SU-DHL-6 (cell line): ENCODE results near the gene MKI67.

ENCODE experiments used
- CTCF ChIP-seq: fragments of 200-600 bp; sonication (generic); IDR thresholded peaks from one replicate; pipeline ENCODE4 v1.5.1; 2017; ENCODE audit warnings: antibody characterized with exemption, mild to moderate bottlenecking, low read length, moderate library complexity; ENCODE audit not compliant: insufficient read depth, poor library complexity, severe bottlenecking
- EZH2phosphoT487 ChIP-seq: fragments of 200-600 bp; sonication (generic), shearing (Covaris generic); conservative IDR thresholded peaks from 2 replicates; pipeline ENCODE4 v1.6.1; 2018; ENCODE audit warnings: mild to moderate bottlenecking, antibody characterized with exemption, low read length, moderate library complexity, mixed read lengths

GRCh38 chr10:128143531-128143930 lies 17.3 kb upstream of the MKI67 start:
- TF ChIP-seq CTCF (no peak), EZH2phosphoT487 (no peak)
